ENCODE measurements around the gene PUM1.

The PUM1 gene

DNA sequence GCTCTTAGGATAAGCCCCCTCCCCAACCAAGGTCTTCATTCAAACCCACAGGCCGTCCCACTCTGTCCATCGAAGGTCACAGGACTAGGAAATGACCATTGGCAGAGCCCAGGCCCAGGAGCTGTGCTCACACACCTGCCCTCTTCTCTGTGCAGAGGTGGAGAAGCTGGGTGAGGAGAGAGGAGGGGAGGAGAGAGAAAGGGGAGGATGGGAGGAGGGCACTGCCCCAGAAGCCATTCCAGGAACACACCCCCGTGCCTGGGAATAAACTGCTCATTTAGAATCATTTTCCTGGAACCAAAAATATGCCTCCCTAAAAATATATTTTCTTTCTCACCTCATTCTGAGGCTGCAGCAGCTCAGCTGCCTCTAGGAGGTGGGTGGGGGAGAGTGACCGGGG, 150.6 kb downstream of the PUM1 start:
- in situ Hi-C loops (cut with MboI; ENCODE audit: low sequenced_read_pairs, unreplicated experiment), result loop anchor here (5.0 to 10.0 kb wide), 2 partner anchors 113 to 190 kb away; partner anchors contain the start of gene MATN1
- no peak for DNase-seq (ENCODE audit: low spot score)
- TF ChIP-seq, protein P1, sequence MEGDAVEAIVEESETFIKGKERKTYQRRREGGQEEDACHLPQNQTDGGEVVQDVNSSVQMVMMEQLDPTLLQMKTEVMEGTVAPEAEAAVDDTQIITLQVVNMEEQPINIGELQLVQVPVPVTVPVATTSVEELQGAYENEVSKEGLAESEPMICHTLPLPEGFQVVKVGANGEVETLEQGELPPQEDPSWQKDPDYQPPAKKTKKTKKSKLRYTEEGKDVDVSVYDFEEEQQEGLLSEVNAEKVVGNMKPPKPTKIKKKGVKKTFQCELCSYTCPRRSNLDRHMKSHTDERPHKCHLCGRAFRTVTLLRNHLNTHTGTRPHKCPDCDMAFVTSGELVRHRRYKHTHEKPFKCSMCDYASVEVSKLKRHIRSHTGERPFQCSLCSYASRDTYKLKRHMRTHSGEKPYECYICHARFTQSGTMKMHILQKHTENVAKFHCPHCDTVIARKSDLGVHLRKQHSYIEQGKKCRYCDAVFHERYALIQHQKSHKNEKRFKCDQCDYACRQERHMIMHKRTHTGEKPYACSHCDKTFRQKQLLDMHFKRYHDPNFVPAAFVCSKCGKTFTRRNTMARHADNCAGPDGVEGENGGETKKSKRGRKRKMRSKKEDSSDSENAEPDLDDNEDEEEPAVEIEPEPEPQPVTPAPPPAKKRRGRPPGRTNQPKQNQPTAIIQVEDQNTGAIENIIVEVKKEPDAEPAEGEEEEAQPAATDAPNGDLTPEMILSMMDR (IDR thresholded peaks at IDR 0.05; ENCODE audit: borderline replicate concordance, control extremely low read depth, extremely low read depth, insufficient read depth, missing control alignments), result no peak

DNA sequence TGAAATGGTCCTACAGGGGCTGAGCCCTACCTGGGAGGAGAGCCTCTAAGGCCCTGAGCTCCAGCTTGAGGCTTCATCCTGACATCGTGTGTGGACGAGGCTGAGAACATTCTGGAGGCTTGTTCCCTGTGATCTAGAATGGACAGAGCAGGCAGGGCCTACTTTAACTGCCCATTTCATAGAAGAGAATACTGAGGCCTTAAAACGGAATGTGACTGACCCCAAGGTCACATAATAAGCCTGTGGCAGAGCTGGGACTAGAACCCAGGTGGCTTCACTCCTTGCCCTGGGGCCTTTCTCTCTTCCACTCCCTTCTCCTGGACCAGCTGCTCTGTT, 151.0 kb downstream of the PUM1 start:
- in situ Hi-C loops (cut with MboI; ENCODE audit: low sequenced_read_pairs, unreplicated experiment), result loop anchor here (5.0 to 10.0 kb wide), 2 partner anchors 112 to 190 kb away; partner anchors contain the start of gene MATN1
- TF ChIP-seq, protein P1 (IDR thresholded peaks at IDR 0.05; ENCODE audit: borderline replicate concordance, control extremely low read depth, extremely low read depth, insufficient read depth, missing control alignments), result no peak

DNA sequence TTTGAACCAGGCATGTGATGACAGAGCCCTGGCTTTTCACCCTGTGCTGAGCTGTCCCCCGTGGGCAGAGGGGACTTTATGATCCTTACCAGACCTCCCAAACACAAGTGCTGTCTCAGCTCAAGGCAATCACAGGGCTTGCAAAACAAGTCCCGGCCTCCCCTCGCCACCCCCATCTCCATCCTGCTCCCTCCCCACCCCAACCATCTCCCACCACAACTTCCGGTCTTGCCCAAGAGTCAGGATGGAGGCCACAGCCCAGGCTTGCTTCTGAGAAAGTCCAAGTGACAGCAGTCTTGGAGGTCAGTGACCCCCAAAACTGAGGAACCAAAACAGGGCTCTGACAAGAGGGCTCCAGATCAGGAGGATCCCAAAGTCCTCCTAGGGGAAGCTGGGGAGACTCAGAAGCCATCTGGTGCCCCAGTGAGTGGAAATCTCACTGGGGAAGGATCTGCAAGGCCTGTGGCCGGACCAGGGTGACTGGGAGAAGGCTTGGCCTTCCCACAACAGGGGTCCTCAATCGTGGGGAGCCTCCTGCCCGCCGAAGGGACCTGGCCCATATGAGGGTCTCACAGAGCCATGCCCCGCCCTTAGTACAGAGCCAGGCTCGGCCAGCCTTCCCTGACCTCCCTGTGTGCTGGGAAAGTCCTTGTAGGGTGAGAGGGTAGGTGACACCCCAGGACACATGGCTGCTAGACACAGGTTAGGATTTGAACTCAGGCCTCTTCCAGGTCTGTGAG, 152.4 kb downstream of the PUM1 start:
- TF ChIP-seq, protein P1 (IDR thresholded peaks at IDR 0.05; ENCODE audit: borderline replicate concordance, control extremely low read depth, extremely low read depth, insufficient read depth, missing control alignments), result no peak
- in situ Hi-C loops (cut with MboI; ENCODE audit: low sequenced_read_pairs, unreplicated experiment), result loop anchor here (5.0 to 10.0 kb wide), 2 partner anchors 111 to 188 kb away; partner anchors contain the start of gene MATN1
- no peak for DNase-seq (ENCODE audit: low spot score)

More for the DNA sequence above, 151.0 kb downstream of the PUM1 start:
- DNase-seq (ENCODE audit: low spot score), result no peak

DNA sequence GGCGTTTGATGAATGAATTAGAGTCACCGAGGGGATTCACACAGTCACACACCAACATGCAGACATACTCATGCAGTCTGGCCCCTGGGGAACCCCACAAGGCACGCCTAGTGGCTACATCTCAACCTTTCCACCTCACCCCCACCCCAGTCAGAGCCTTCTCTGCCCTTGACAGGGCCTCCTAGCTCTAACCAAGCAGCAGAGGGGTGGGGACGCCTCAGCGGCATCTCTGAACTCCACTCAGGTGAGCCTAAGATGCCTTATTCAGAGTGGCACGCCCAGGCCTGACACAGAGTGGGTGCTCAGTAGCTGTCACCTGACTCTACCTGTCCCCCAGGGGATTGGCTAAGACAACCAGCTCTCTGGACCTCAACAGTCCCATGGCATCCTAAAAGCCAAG, 153.3 kb downstream of the PUM1 start:
- in situ Hi-C loops (cut with MboI; ENCODE audit: low sequenced_read_pairs, unreplicated experiment), result loop anchor here (5.0 to 10.0 kb wide), 2 partner anchors 110 to 187 kb away; partner anchors contain the start of gene MATN1
- TF ChIP-seq, protein P1 (IDR thresholded peaks at IDR 0.05; ENCODE audit: borderline replicate concordance, control extremely low read depth, extremely low read depth, insufficient read depth, missing control alignments), result no peak
- no peak for DNase-seq (ENCODE audit: low spot score)

DNA sequence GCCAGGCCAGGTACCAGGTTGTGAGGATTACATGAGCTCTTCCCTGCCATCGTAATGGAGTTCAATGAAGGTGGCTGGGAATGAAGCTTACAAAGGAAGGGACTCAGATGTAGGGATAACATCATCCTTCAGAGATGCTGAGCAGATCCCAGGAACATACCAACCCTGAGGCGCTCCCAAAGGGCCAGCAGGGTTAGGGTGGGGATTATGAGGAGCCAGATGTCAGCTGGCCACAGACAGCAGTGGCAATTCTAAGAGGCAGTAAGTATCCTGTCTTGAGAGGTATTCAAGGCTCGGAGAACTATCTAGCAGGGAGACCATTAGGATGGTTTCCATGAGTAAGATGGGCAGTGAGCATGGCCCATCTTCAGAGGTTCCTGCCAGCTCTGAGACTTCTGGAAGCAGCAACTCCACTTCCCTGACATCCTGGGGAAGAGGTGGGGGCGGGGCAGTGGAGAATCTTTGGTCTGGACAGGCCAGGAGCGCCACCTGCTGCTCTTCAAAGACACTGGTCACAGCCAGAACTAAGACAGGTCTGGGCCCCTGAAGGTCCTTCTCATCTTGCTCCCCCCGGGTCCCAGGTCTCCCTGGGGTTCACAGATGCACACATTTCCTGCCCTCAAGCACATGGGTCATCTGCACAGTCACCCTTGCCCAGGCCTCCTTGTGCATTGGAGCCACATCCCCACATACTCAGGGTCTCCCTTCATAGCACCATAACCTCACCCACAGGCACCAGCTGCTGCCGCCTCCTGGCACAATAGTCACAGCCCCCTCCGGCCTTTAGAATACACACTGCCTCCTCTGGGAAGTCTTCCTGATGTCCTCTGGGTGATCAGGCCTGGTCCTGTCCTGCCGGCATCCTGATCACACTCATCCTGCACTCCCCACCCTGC, 154.2 kb downstream of the PUM1 start:
- in situ Hi-C loops (cut with MboI; ENCODE audit: low sequenced_read_pairs, unreplicated experiment), result loop anchor here (5.0 to 10.0 kb wide), 2 partner anchors 109 to 187 kb away; partner anchors contain the start of gene MATN1
- DNase-seq (ENCODE audit: low spot score), result peak; percentile 81
- TF ChIP-seq, protein P1 (IDR thresholded peaks at IDR 0.05; ENCODE audit: borderline replicate concordance, control extremely low read depth, extremely low read depth, insufficient read depth, missing control alignments), result peak; percentile 73

DNA sequence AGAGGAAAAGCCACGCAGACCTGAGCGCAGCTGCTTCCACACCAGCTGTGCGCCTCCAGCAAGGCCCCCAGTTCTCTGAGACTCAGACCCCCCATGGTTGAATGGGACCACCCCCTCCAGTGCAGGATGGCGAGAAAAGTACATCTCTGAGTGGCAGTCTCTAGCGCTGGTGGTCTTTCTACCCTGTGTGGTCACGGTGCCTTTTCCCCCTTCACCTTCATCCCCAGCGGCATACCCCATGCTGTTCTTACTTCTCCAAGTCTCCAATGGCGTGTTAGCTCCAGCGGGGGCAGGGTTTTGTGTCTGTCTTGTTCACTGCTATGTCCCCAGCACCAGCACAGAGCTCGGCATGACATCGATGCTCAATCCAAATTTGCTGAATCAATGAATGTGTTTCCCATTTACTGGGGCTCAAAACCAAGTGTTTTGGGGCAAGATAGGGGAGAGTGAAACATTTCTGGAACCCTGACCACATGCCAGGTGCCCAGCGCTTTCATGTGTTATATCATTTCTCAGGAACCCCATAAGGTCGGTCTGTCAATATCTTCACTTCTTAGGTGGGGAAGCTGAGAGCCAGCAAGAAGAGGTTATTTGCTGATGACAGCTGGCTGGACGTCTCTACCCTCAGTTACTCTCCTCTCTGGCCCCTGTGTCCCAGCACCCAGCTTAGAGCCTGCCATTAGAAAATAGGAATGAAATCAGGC, 156.0 kb downstream of the PUM1 start:
- no peak for DNase-seq (ENCODE audit: low spot score)
- TF ChIP-seq, protein P1 (IDR thresholded peaks at IDR 0.05; ENCODE audit: borderline replicate concordance, control extremely low read depth, extremely low read depth, insufficient read depth, missing control alignments), result no peak
- in situ Hi-C loops (cut with MboI; ENCODE audit: low sequenced_read_pairs, unreplicated experiment), result loop anchor here (5.0 to 10.0 kb wide), 2 partner anchors 107 to 185 kb away; partner anchors contain the start of gene MATN1

All from GM13976 (cell line).